ENCODE measurements around the gene HPGD. TPM values are rescaled to one million over a fixed set of nuclear protein-coding genes. Genes with fewer than 3 reads are reported as not detected.

The HPGD gene
- total RNA-seq, 1 experiment from 2014 or later, result 1.2 TPM

- H3K27me3 ChIP-seq (ENCODE audit: control insufficient read depth, insufficient read depth, low read length), result no peaks in the 10 kb centered on the region
- in situ Hi-C loops (cut with HindIII; ENCODE audit: low pct_unique_long_range_greater_than_20kb, low sequenced_read_pairs), result no loop called here
- no peaks in the 10 kb centered on the region for H3K4me1 ChIP-seq (ENCODE audit: control insufficient read depth, insufficient read depth, low read length)
- BruUV-seq (replicated peaks), result no TSS peak
- no peaks in the 10 kb centered on the region for H3K9me3 ChIP-seq (ENCODE audit: control insufficient read depth, insufficient read depth, low read depth, low read length)
- ChIA-PET CTCF (no interaction called here), POLR2A (no interaction called here)
- no peak for ATAC-seq
- intact Hi-C loops (cut with micrococcal nuclease; ENCODE audit: unreplicated experiment), result no loop called here
- TF ChIP-seq TCF7L2 (IDR thresholded peaks at IDR 0.05; ENCODE audit: low read depth, low read length), result no peak
- no peak for TF ChIP-seq POLR2AphosphoS5 (IDR thresholded peaks at IDR 0.05; ENCODE audit: low read depth, low read length)
- TF ChIP-seq REST (IDR thresholded peaks at IDR 0.05; ENCODE audit: insufficient read depth in 1 of 2, low read depth in 2 of 2, low read length in 1 of 2), result no peak
- no peak for TF ChIP-seq SIN3A (IDR thresholded peaks at IDR 0.05; ENCODE audit: borderline replicate concordance, insufficient read depth, low read depth, low read length)
- no peak for DNase-seq (ENCODE audit: low read depth, low spot score)
- H3K36me3 ChIP-seq (ENCODE audit: control insufficient read depth, insufficient read depth, low read length), result no peaks in the 10 kb centered on the region
- H3K27ac ChIP-seq (ENCODE audit: low read length), result no peak overlapping the region
- no peak overlapping the region for H3K4me3 ChIP-seq (ENCODE audit: low read depth in 2 of 2, low read length in 2 of 2)
Measured at GRCh38 chr4:174505007-174505406, 17.3 kb downstream of the HPGD start.

- CTCF ChIA-PET, result interaction anchor here (0.6 kb wide), 1 partner anchor 116 kb away, joined by 4 read pairs; no protein-coding TSS in a partner anchor
Measured at GRCh38 chr4:174503079-174503715, 19.1 kb downstream of the HPGD start.

More at GRCh38 chr4:174503079-174503715, 19.1 kb downstream of the HPGD start:
- POLR2A ChIA-PET, result no interaction called here
- no peak for TF ChIP-seq POLR2AphosphoS5 (IDR thresholded peaks at IDR 0.05; ENCODE audit: low read depth, low read length)
- no peak for TF ChIP-seq REST (IDR thresholded peaks at IDR 0.05; ENCODE audit: insufficient read depth in 1 of 2, low read depth in 2 of 2, low read length in 1 of 2)
- no peak for TF ChIP-seq TCF7L2 (IDR thresholded peaks at IDR 0.05; ENCODE audit: low read depth, low read length)
- TF ChIP-seq SIN3A (IDR thresholded peaks at IDR 0.05; ENCODE audit: borderline replicate concordance, insufficient read depth, low read depth, low read length), result no peak
- no peak for TF ChIP-seq CTCF (IDR thresholded peaks at IDR 0.05)
- in situ Hi-C loops (cut with HindIII; ENCODE audit: low pct_unique_long_range_greater_than_20kb, low sequenced_read_pairs), result no loop called here
- no peak for DNase-seq (ENCODE audit: low read depth, low spot score)
- intact Hi-C loops (cut with micrococcal nuclease; ENCODE audit: unreplicated experiment), result no loop called here
- BruUV-seq (replicated peaks), result no TSS peak
- no peaks in the 10 kb centered on the region for H3K36me3 ChIP-seq (ENCODE audit: control insufficient read depth, insufficient read depth, low read length)
- no peak overlapping the region for H3K4me3 ChIP-seq (ENCODE audit: low read depth in 2 of 2, low read length in 2 of 2)
- no peak for ATAC-seq
- no peaks in the 10 kb centered on the region for H3K4me1 ChIP-seq (ENCODE audit: control insufficient read depth, insufficient read depth, low read length)
- no peaks in the 10 kb centered on the region for H3K27me3 ChIP-seq (ENCODE audit: control insufficient read depth, insufficient read depth, low read length)
- no peak overlapping the region for H3K27ac ChIP-seq (ENCODE audit: low read length)
- H3K9me3 ChIP-seq (ENCODE audit: control insufficient read depth, insufficient read depth, low read depth, low read length), result no peaks in the 10 kb centered on the region

All from Panc1 (cell line).